Measurements from ENCODE around the gene OASL. TPM values are rescaled to one million over a fixed set of nuclear protein-coding genes. Genes with fewer than 3 reads are reported as not detected.

OASL gene
- total and polyA plus RNA-seq, 10 of the 15 experiments (the other 5 are each of a cell fraction or from before 2014, with no cell fraction given), result 2.3 to 9.1 (median 2.7) TPM

GRCh38 chr12:121036810-121037326 is 2.2 kb downstream of the OASL start:
- Histone ChIP-seq H3K9me3 (replicated peaks; ENCODE audit: control insufficient read depth, insufficient read depth, low read length) (no peaks in the 10 kb centered on the region; the same call in 2 of the 3 replicates), H3K4me2 (ENCODE audit: control insufficient read depth, insufficient read depth) (peak overlapping the region; percentile 44), H3K4me3 (no peak overlapping the region), H2AFZ (ENCODE audit: control insufficient read depth, low read depth, low read length) (no peak overlapping the region), H3K27ac (ENCODE audit: control insufficient read depth, insufficient read depth) (no peak overlapping the region), H3K4me1 (ENCODE audit: control insufficient read depth, insufficient read depth, low read length) (peaks cover 16% of the 10 kb centered on the region), H3K36me3 (ENCODE audit: control insufficient read depth in 2 of 2, insufficient read depth in 2 of 2, low read length in 1 of 2) (no peaks in the 10 kb centered on the region), H3K9ac (ENCODE audit: control insufficient read depth, insufficient read depth, low read length) (no peak overlapping the region), H4K20me1 (ENCODE audit: control insufficient read depth, insufficient read depth) (no peaks in the 10 kb centered on the region), H3K79me2 (ENCODE audit: control insufficient read depth, insufficient read depth, low read length) (peaks cover 2% of the 10 kb centered on the region), H3K27me3 (replicated peaks in 1 of 2; ENCODE audit: control insufficient read depth in 2 of 2, insufficient read depth in 2 of 2, low read length in 1 of 2) (no peaks in the 10 kb centered on the region)
- intact Hi-C loops (cut with micrococcal nuclease; ENCODE audit: unreplicated experiment) (no loop called here), in situ Hi-C loops (cut with MboI) (no loop called here)
- DNase-seq (ENCODE audit: low read depth, low spot score) (no peak), FAIRE-seq (no peak), ATAC-seq (peak; percentile 2; the same call in 2 of the 3 replicates)
- 39% methylated on average over 6 of the region's 6 CpGs for WGBS (ENCODE audit: insufficient coverage, insufficient replicate concordance, low lambda C conversion rate, missing lambda C conversion rate)
- ChIA-PET SMC1A (ENCODE audit: uncharacterized antibody, unreplicated experiment) (interaction anchor here (1.4 to 1.6 kb wide), 3 partner anchors 15 to 32 kb away, joined by 3 to 8 read pairs (median 4); no protein-coding TSS in a partner anchor), RAD21 (ENCODE audit: unreplicated experiment) (no interaction called here), CTCF (interaction anchor here (1.0 to 2.9 kb wide), 2 partner anchors 10 to 23 kb away, joined by 3 to 18 read pairs; no protein-coding TSS in a partner anchor), POLR2A (interaction anchor here (0.7 kb wide), 1 partner anchor 145 kb away, joined by 3 read pairs; no protein-coding TSS in a partner anchor)
- BruUV-seq (replicated peaks), result no TSS peak
- no peak for TF ChIP-seq BCL3 (IDR thresholded peaks at IDR 0.05; ENCODE audit: borderline replicate concordance, insufficient read depth, low read depth, low read length, poor library complexity, severe bottlenecking)
- no peak for TF ChIP-seq ZNF592 (IDR thresholded peaks at IDR 0.05)
- TF ChIP-seq RFX5 (IDR thresholded peaks at IDR 0.05; ENCODE audit: low read depth, low read length), result no peak
- TF ChIP-seq MLLT1 (IDR thresholded peaks at IDR 0.05), result no peak
- TF ChIP-seq FOXK2 (IDR thresholded peaks at IDR 0.05), result no peak
- TF ChIP-seq HSF1 (IDR thresholded peaks at IDR 0.05; ENCODE audit: low read depth, low read length), result no peak
- TF ChIP-seq MTA2 (IDR thresholded peaks at IDR 0.05; ENCODE audit: low read depth), result no peak
- TF ChIP-seq NFYA (IDR thresholded peaks at IDR 0.05; ENCODE audit: borderline replicate concordance, low read depth, low read length), result no peak
- no peak for TF ChIP-seq YY1 (IDR thresholded peaks at IDR 0.05; ENCODE audit: low read depth, low read length)
- no peak for TF ChIP-seq ATF7 (IDR thresholded peaks at IDR 0.05; ENCODE audit: low read depth)
- TF ChIP-seq JUND (IDR thresholded peaks at IDR 0.05; ENCODE audit: low read depth, low read length), result no peak
- no peak for TF ChIP-seq NR2F1 (conservative IDR thresholded peaks at IDR 0.05)
- TF ChIP-seq ZNF217 (IDR thresholded peaks at IDR 0.05), result no peak
- no peak for TF ChIP-seq ZNF207 (IDR thresholded peaks at IDR 0.05; ENCODE audit: borderline replicate concordance)
- TF ChIP-seq NFIC (IDR thresholded peaks at IDR 0.05; ENCODE audit: low read depth, low read length), result no peak
- TF ChIP-seq RAD21 (IDR thresholded peaks at IDR 0.05; ENCODE audit: insufficient read depth, low read depth, low read length), result no peak
- TF ChIP-seq BRCA1 (IDR thresholded peaks at IDR 0.05; ENCODE audit: low read depth, low read length), result no peak

Data from GM12878 (cell line).